ENCODE measurements around the gene TMEM156. TPM values are rescaled to one million over a fixed set of nuclear protein-coding genes. Genes with fewer than 3 reads are reported as not detected.

TMEM156 gene
- total RNA-seq, 1 donor from 2014 or later, result not detected

GRCh38 chr4:39029752-39030694 is 2.2 kb downstream of the TMEM156 start:
- H3K27me3 Mint-ChIP-seq (ENCODE audit: unreplicated experiment), result no peaks in the 10 kb centered on the region
- H3K9me3 Mint-ChIP-seq (ENCODE audit: unreplicated experiment), result no peaks in the 10 kb centered on the region
- H3K36me3 Mint-ChIP-seq (ENCODE audit: unreplicated experiment), result no peaks in the 10 kb centered on the region
- H3K4me1 Mint-ChIP-seq (ENCODE audit: low read depth, unreplicated experiment), result no peaks in the 10 kb centered on the region
- no peak overlapping the region for H3K4me3 Mint-ChIP-seq (ENCODE audit: unreplicated experiment)
- DNase-seq, result no peak
- H3K27ac Mint-ChIP-seq (ENCODE audit: unreplicated experiment), result no peak overlapping the region
- no peak for TF ChIP-seq CTCF (IDR thresholded peaks at IDR 0.05; ENCODE audit: partially characterized antibody, unreplicated experiment)

GRCh38 chr4:39026096-39026495 is 6.1 kb downstream of the TMEM156 start:
- no peaks in the 10 kb centered on the region for H3K27me3 Mint-ChIP-seq (ENCODE audit: unreplicated experiment)
- no peaks in the 10 kb centered on the region for H3K4me1 Mint-ChIP-seq (ENCODE audit: low read depth, unreplicated experiment)
- no peak overlapping the region for H3K27ac Mint-ChIP-seq (ENCODE audit: unreplicated experiment)
- no peak for DNase-seq
- H3K4me3 Mint-ChIP-seq (ENCODE audit: unreplicated experiment), result no peak overlapping the region
- no peaks in the 10 kb centered on the region for H3K36me3 Mint-ChIP-seq (ENCODE audit: unreplicated experiment)
- no peak for TF ChIP-seq CTCF (IDR thresholded peaks at IDR 0.05; ENCODE audit: partially characterized antibody, unreplicated experiment)
- peaks cover 2% of the 10 kb centered on the region for H3K9me3 Mint-ChIP-seq (ENCODE audit: unreplicated experiment)

GRCh38 chr4:39025552-39026085 is 6.6 kb downstream of the TMEM156 start:
- H3K36me3 Mint-ChIP-seq (ENCODE audit: unreplicated experiment), result no peaks in the 10 kb centered on the region
- H3K27me3 Mint-ChIP-seq (ENCODE audit: unreplicated experiment), result no peaks in the 10 kb centered on the region
- no peak overlapping the region for H3K27ac Mint-ChIP-seq (ENCODE audit: unreplicated experiment)
- H3K4me3 Mint-ChIP-seq (ENCODE audit: unreplicated experiment), result no peak overlapping the region
- no peaks in the 10 kb centered on the region for H3K4me1 Mint-ChIP-seq (ENCODE audit: low read depth, unreplicated experiment)
- H3K9me3 Mint-ChIP-seq (ENCODE audit: unreplicated experiment), result peaks cover 2% of the 10 kb centered on the region
- no peak for DNase-seq
- TF ChIP-seq CTCF (IDR thresholded peaks at IDR 0.05; ENCODE audit: partially characterized antibody, unreplicated experiment), result no peak

GRCh38 chr4:39024311-39024865 is 7.8 kb downstream of the TMEM156 start:
- Mint-ChIP-seq H3K36me3 (ENCODE audit: unreplicated experiment) (no peaks in the 10 kb centered on the region), H3K27ac (ENCODE audit: unreplicated experiment) (no peak overlapping the region), H3K27me3 (ENCODE audit: unreplicated experiment) (no peaks in the 10 kb centered on the region), H3K4me3 (ENCODE audit: unreplicated experiment) (no peak overlapping the region), H3K9me3 (ENCODE audit: unreplicated experiment) (peaks cover 2% of the 10 kb centered on the region), H3K4me1 (ENCODE audit: low read depth, unreplicated experiment) (no peaks in the 10 kb centered on the region)
- TF ChIP-seq CTCF (IDR thresholded peaks at IDR 0.05; ENCODE audit: partially characterized antibody, unreplicated experiment), result no peak
- no peak for DNase-seq

- TF ChIP-seq CTCF (IDR thresholded peaks at IDR 0.05; ENCODE audit: partially characterized antibody, unreplicated experiment), result no peak
- H3K4me3 Mint-ChIP-seq (ENCODE audit: unreplicated experiment), result no peak overlapping the region
- H3K9me3 Mint-ChIP-seq (ENCODE audit: unreplicated experiment), result peaks cover 2% of the 10 kb centered on the region
- no peak for DNase-seq
- no peaks in the 10 kb centered on the region for H3K4me1 Mint-ChIP-seq (ENCODE audit: low read depth, unreplicated experiment)
- H3K27ac Mint-ChIP-seq (ENCODE audit: unreplicated experiment), result no peak overlapping the region
- H3K36me3 Mint-ChIP-seq (ENCODE audit: unreplicated experiment), result no peaks in the 10 kb centered on the region
- no peaks in the 10 kb centered on the region for H3K27me3 Mint-ChIP-seq (ENCODE audit: unreplicated experiment)
These were observed 9.2 kb downstream of the TMEM156 start for GRCh38 chr4:39023059-39023458.

All from glutamatergic neuron (in vitro differentiated cells).